Measurements from ENCODE around the gene TRA2B.

The TRA2B gene

GRCh38 chr3:185956244-185956643, 18.4 kb upstream of the TRA2B start:
- TF ChIP-seq CTCF (IDR thresholded peaks at IDR 0.05; ENCODE audit: insufficient read depth, low read depth, low read length, missing control alignments) = no peak
- no peak overlapping the region for H3K4me3 ChIP-seq (ENCODE audit: low read depth, low read length)
- no peak for DNase-seq (ENCODE audit: low read depth)

- no peak overlapping the region for H3K4me3 ChIP-seq (ENCODE audit: low read depth, low read length)
- DNase-seq (ENCODE audit: low read depth) = no peak
- TF ChIP-seq CTCF (IDR thresholded peaks at IDR 0.05; ENCODE audit: insufficient read depth, low read depth, low read length, missing control alignments) = no peak
These were observed 16.5 kb upstream of the TRA2B start for GRCh38 chr3:185954366-185954723.

- H3K4me3 ChIP-seq (ENCODE audit: low read depth, low read length) = no peak overlapping the region
- DNase-seq (ENCODE audit: low read depth) = no peak
- no peak for TF ChIP-seq CTCF (IDR thresholded peaks at IDR 0.05; ENCODE audit: insufficient read depth, low read depth, low read length, missing control alignments)
These were observed 12.9 kb upstream of the TRA2B start for GRCh38 chr3:185950728-185951127.

- H3K4me3 ChIP-seq (ENCODE audit: low read depth, low read length) = no peak overlapping the region
- DNase-seq (ENCODE audit: low read depth) = no peak
- no peak for TF ChIP-seq CTCF (IDR thresholded peaks at IDR 0.05; ENCODE audit: insufficient read depth, low read depth, low read length, missing control alignments)
These were observed 11.7 kb upstream of the TRA2B start for GRCh38 chr3:185949515-185949914.

- DNase-seq (ENCODE audit: low read depth) = no peak
- H3K4me3 ChIP-seq (ENCODE audit: low read depth, low read length) = no peak overlapping the region
- no peak for TF ChIP-seq CTCF (IDR thresholded peaks at IDR 0.05; ENCODE audit: insufficient read depth, low read depth, low read length, missing control alignments)
These were observed 10.5 kb upstream of the TRA2B start for GRCh38 chr3:185948292-185948691.

GRCh38 chr3:185943760-185944106, 5.9 kb upstream of the TRA2B start:
- no peak for TF ChIP-seq CTCF (IDR thresholded peaks at IDR 0.05; ENCODE audit: insufficient read depth, low read depth, low read length, missing control alignments)
- H3K4me3 ChIP-seq (ENCODE audit: low read depth, low read length) = no peak overlapping the region
- no peak for DNase-seq (ENCODE audit: low read depth)

- H3K4me3 ChIP-seq (ENCODE audit: low read depth, low read length) = no peak overlapping the region
- DNase-seq (ENCODE audit: low read depth) = peak; percentile 90
- peak; percentile 100 for TF ChIP-seq CTCF (IDR thresholded peaks at IDR 0.05; ENCODE audit: insufficient read depth, low read depth, low read length, missing control alignments)
These were observed 5.3 kb upstream of the TRA2B start for GRCh38 chr3:185942907-185943759.
